GM12864 (cell line): ENCODE measurements around the gene MIS18BP1.

Source experiments
- DNase-seq: peaks from one replicate; pipeline ENCODE4 v3.0.0-alpha.2; 2011; ENCODE audit warnings: low read depth
- H3K4me3 ChIP-seq: 2 replicates; pipeline ENCODE4 v1.5.1; 2011; ENCODE audit warnings: mild to moderate bottlenecking, low read depth, low read length, control low read depth
- TF ChIP-seq, protein P1 (sequence below): IDR thresholded peaks from 2 replicates; pipeline ENCODE4 v1.5.1; 2011; ENCODE audit warnings: low read depth, mild to moderate bottlenecking, moderate library complexity, low read length, control low read depth, inconsistent platforms; ENCODE audit errors: missing control alignments

MIS18BP1 gene

DNA sequence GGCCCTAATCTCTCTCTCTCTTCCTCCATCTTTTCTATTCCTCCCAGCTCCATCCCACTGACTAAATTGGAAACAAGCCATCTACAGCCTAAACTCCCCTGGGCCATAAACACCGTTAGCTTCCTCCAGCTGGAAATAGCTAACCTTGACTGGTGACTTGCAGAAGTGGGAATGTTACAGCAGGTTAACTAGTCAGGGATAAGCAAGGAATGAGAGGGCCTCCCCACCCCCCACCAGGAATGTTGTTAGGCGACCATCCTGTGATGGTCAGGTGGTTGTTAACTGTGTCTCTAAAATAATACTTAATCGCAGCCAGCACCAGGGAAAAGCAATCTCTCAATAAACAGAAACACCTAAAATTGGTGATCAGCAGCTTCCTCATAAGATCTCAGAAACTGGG lies 40.8 kb downstream of the MIS18BP1 start:
- no peak for DNase-seq
- no peak overlapping the region for H3K4me3 ChIP-seq
- TF ChIP-seq, protein P1, sequence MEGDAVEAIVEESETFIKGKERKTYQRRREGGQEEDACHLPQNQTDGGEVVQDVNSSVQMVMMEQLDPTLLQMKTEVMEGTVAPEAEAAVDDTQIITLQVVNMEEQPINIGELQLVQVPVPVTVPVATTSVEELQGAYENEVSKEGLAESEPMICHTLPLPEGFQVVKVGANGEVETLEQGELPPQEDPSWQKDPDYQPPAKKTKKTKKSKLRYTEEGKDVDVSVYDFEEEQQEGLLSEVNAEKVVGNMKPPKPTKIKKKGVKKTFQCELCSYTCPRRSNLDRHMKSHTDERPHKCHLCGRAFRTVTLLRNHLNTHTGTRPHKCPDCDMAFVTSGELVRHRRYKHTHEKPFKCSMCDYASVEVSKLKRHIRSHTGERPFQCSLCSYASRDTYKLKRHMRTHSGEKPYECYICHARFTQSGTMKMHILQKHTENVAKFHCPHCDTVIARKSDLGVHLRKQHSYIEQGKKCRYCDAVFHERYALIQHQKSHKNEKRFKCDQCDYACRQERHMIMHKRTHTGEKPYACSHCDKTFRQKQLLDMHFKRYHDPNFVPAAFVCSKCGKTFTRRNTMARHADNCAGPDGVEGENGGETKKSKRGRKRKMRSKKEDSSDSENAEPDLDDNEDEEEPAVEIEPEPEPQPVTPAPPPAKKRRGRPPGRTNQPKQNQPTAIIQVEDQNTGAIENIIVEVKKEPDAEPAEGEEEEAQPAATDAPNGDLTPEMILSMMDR: no peak

DNA sequence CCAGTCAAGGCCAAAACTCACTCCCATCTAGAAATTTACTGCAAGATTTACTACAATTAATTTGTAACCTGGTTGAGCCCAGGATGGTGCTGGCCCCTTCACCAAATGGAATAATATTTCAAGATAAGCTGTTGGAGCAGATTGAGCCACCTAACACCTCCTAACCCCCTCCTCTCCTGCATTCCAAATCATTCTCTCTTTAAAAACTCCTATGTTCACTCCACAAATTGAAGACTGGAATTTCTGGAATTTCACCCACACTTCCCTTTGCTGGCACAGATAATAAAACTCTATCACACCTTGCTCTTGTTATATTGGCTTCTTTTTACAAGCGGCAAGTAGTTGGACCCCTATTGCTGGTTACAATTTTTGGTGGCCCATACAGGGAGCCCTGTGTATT lies 41.7 kb downstream of the MIS18BP1 start:
- no peak for DNase-seq
- TF ChIP-seq, protein P1: no peak
- H3K4me3 ChIP-seq: no peak overlapping the region

DNA sequence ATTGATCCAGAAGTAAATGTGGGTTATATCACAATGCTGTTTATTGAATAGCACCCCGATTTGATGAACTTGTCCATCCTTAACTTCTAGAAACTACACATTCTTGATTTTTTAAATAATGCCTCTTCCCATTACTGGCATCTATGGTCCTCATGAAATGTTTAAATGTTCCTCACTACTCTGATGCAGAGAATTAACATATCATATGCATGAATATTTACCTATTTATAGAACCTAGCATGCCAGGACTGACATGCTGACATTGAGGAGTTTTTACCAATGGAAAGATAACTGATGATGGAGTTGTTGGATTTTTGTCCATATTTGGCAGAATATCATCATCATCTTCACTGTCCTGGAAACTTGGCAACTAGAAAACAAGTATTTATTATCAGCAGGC lies 42.8 kb downstream of the MIS18BP1 start:
- no peak for DNase-seq
- H3K4me3 ChIP-seq: no peak overlapping the region
- TF ChIP-seq, protein P1: no peak

DNA sequence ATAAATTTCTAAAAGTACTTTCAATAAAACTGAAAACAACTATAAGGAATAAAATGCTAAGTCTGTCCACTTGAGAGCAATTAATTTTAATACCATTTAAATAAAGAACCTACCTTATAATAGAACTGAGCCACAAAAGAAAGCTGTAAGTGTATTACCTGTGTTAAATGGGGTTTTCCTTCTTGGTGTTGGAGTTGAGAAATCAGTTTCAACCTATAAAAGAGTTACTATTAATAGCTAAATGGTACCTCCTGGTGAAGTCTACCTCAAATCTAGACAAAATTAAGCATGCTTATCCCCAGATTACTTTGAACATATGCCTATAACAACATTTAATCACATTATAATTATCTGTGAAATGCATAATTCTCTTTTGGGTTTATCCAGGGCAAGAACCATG lies 48.8 kb downstream of the MIS18BP1 start:
- DNase-seq: no peak
- H3K4me3 ChIP-seq: no peak overlapping the region
- TF ChIP-seq, protein P1: no peak

DNA sequence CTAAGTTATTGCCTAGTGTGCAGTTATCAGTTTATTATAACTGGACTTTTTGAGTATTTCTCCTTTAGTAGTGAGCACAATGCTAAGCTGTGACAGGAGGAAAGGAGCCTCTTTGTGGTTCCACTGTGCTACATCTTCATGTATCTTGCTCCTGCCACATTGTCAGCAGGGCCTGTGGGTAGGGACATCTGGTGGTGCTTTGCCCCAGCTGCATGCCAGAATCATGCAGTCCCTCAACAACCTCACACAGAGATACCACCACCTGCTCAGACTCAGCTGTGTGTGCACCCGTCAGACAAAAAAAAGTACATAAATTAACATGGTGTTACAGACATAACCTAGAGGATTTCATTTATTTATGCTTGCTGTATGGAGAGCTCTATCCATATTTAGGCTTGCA lies 51.1 kb downstream of the MIS18BP1 start:
- no peak overlapping the region for H3K4me3 ChIP-seq
- TF ChIP-seq, protein P1: peak; percentile 22
- DNase-seq: no peak

DNA sequence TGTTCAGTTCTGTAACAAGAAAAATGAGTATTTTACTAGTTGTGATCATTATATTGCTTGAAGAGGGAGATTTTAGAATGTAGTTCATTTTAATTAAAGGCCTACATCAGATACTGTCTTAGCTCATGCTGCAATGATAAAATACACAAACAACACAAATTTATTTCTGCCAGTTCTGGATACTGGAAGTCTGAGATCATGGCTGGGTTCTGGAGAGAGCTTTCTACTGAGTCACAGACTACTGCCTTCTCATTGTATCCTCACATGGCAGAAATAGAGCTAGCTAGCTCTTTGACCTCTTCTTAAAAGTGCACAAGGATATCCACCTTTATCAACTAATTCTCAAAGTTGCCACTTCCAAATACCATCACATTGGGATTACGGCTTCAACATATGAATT lies 53.8 kb downstream of the MIS18BP1 start:
- TF ChIP-seq, protein P1: no peak
- no peak overlapping the region for H3K4me3 ChIP-seq
- no peak for DNase-seq

DNA sequence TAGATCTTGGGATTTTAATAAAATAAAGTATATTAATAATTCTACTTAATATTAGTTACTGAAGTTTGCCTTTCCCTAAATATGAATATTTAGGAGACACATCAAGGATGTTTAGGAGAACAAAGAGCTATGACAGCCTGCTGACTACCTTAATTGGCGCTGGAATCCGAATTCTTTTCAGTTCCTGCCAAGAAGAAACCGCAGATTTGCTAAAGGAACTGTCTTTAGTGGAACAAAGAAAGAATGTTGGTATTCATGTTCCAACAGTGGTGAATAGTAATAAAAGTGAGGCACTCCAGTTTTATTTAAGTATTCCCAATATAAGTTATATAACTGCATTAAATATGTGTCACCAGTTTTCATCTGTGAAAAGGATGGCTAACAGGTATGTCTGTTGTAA lies 54.5 kb downstream of the MIS18BP1 start:
- TF ChIP-seq, protein P1: no peak
- H3K4me3 ChIP-seq: no peak overlapping the region
- DNase-seq: no peak
